ENCODE data around the gene PTPN21. TPM values are rescaled to one million over a fixed set of nuclear protein-coding genes. Genes with fewer than 3 reads are reported as not detected.

The PTPN21 gene
- total and polyA plus RNA-seq, 2 donors: 14.5 to 22.4 TPM

DNA sequence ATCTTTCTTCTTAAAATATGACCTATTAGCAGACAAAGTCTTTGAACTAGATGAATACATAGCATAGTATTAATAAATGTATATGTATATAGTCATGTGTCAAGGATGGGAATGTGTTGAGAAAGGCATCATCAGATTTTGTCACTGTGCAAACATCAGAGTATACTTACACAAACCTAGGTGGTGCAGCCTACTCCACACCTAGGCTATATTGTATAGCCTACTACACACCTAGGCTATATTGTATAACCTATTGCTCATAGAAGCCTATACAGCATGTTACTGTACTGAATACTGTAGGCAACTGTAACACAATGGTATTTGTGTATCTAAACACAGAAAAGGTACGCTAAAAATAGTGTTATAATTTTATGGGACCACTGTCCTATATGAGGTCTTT lies 47.6 kb downstream of the PTPN21 start:
- WGBS: 94% methylated on average over 1 of the region's 1 CpG

DNA sequence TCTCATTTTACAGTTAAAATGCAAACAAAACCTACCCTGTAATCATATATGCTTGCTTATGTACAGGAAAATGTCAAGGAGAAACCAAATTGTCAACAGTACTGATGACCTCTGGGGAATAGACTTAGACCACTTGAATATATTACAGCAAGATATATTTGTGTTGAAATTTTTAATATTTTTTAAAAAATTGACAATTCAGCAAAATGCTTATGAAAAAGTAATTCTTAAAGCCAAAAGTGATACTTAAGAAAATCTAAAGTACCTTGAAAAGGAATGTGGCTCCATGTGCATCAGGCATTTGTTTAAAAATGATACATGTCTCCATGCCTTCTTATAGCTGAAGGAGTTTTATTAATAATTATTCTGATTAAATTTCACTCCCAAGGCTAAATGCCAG lies 49.2 kb downstream of the PTPN21 start:
- Histone ChIP-seq H3K4me3 (ENCODE audit: low read depth, low read length) (no peak overlapping the region), H3K4me1 (ENCODE audit: insufficient read depth) (no peaks in the 10 kb centered on the region), H3K27ac (ENCODE audit: low read depth) (no peak overlapping the region), H3K36me3 (ENCODE audit: insufficient read depth) (no peaks in the 10 kb centered on the region)
- DNase-seq (ENCODE audit: extremely low spot score): no peak

More for the DNA sequence above, 47.6 kb downstream of the PTPN21 start:
- Histone ChIP-seq H3K4me1 (ENCODE audit: insufficient read depth) (no peaks in the 10 kb centered on the region), H3K4me3 (ENCODE audit: low read depth, low read length) (no peak overlapping the region), H3K36me3 (ENCODE audit: insufficient read depth) (no peaks in the 10 kb centered on the region), H3K27ac (ENCODE audit: low read depth) (no peak overlapping the region)
- DNase-seq (ENCODE audit: extremely low spot score): no peak

GRCh38 chr14:88504602-88505001 lies 50.2 kb downstream of the PTPN21 start:
- Histone ChIP-seq H3K36me3 (ENCODE audit: insufficient read depth) (no peaks in the 10 kb centered on the region), H3K4me1 (ENCODE audit: insufficient read depth) (no peaks in the 10 kb centered on the region), H3K27ac (ENCODE audit: low read depth) (no peak overlapping the region), H3K4me3 (ENCODE audit: low read depth, low read length) (no peak overlapping the region)
- 86% methylated on average over 2 of the region's 2 CpGs for WGBS
- no peak for DNase-seq (ENCODE audit: extremely low spot score)

DNA sequence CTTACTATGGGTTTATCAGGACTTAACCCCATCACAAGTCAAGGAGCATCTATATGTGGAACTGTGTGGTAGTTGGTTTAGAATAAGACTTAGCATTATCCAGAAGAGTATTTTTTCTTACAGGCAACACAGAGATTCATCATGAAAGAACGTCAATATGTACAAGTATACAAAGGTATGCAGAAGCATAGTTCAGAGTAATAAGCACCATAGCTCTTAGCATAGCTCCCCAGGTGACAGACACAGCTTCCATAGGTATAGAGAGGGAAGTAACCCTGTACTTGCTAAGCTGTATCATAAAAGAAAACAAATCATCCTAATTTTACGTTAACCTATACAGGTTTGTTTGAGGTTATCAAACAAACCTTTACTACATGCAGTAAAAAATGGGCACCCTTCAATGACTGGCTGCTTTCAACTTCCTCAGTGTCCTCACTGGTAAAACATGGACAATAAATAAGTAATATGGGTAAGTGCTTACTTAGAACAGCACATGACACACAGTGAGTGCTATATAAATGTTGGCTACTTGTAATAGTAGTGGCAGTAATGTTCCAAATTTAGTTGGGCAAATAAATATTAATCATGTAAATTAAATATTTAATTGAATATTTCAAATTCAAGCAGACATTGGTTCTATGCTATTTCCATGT lies 50.9 kb downstream of the PTPN21 start:
- no peaks in the 10 kb centered on the region for H3K36me3 ChIP-seq (ENCODE audit: insufficient read depth)

DNA sequence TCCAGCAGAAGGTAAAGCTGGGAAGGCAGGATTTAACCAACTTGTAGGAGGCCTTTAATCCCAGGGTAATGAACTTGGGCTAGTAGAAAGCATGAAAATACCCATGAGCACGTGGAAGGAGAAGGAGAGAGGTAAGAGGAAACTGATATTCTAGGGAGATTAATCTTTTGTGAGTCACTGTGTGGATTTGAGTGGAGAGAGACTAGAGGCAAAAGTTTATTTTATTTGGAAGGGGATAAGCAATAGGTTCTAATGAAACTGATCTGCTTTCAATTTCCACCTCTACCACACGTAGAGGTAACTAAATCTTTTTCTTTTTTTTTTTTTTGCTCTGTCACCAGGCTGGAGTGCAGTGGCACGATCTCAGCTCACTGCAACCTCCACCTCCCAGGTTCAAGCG lies 52.1 kb downstream of the PTPN21 start:
- no peak overlapping the region for H3K27ac ChIP-seq (ENCODE audit: low read depth)
- WGBS: 84% methylated on average over 4 of the region's 4 CpGs
- H3K4me3 ChIP-seq (ENCODE audit: low read depth, low read length): no peak overlapping the region
- DNase-seq (ENCODE audit: extremely low spot score): no peak
- no peaks in the 10 kb centered on the region for H3K36me3 ChIP-seq (ENCODE audit: insufficient read depth)
- no peaks in the 10 kb centered on the region for H3K4me1 ChIP-seq (ENCODE audit: insufficient read depth)

More for the DNA sequence above, 50.9 kb downstream of the PTPN21 start:
- 94% methylated on average over 2 of the region's 2 CpGs for WGBS
- H3K27ac ChIP-seq (ENCODE audit: low read depth): no peak overlapping the region
- H3K4me1 ChIP-seq (ENCODE audit: insufficient read depth): no peaks in the 10 kb centered on the region
- H3K4me3 ChIP-seq (ENCODE audit: low read depth, low read length): no peak overlapping the region
- no peak for DNase-seq (ENCODE audit: extremely low spot score)

- 98% methylated on average over 2 of the region's 2 CpGs for WGBS
Measured at GRCh38 chr14:88500611-88501010, 54.2 kb downstream of the PTPN21 start.

DNA sequence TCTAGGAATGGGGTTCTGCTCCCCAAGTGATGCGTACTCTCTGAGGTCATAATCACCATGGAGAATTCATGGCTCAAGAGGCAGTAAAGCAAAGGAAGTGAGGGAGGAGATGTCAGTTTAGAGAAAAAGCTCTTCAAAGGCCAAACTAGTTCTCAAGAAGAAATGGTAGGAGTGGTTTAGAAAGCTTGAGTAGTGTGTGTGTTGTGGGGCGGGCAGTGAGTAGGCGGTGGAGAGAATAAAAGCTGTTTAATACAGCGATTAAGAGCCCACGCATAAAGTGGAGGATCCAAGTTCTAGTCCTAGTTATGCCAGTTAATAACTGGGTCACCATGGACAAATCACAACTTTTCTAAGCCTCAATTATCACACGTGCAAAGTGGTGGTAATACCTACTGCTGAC lies 55.6 kb downstream of the PTPN21 start:
- 91% methylated on average over 6 of the region's 6 CpGs for WGBS
- Histone ChIP-seq H3K4me3 (ENCODE audit: low read depth, low read length) (no peak overlapping the region), H3K4me1 (ENCODE audit: insufficient read depth) (no peaks in the 10 kb centered on the region), H3K27ac (ENCODE audit: low read depth) (no peak overlapping the region), H3K36me3 (ENCODE audit: insufficient read depth) (peaks cover 3% of the 10 kb centered on the region)
- DNase-seq (ENCODE audit: extremely low spot score): no peak

More at GRCh38 chr14:88500611-88501010, 54.2 kb downstream of the PTPN21 start:
- Histone ChIP-seq H3K36me3 (ENCODE audit: insufficient read depth) (peaks cover under 1% of the 10 kb centered on the region), H3K4me3 (ENCODE audit: low read depth, low read length) (no peak overlapping the region), H3K4me1 (ENCODE audit: insufficient read depth) (no peaks in the 10 kb centered on the region), H3K27ac (ENCODE audit: low read depth) (no peak overlapping the region)
- DNase-seq (ENCODE audit: extremely low spot score): no peak

- WGBS: 90% methylated on average over 3 of the region's 3 CpGs
- Histone ChIP-seq H3K4me1 (ENCODE audit: insufficient read depth) (no peaks in the 10 kb centered on the region), H3K36me3 (ENCODE audit: insufficient read depth) (peaks cover 3% of the 10 kb centered on the region), H3K27ac (ENCODE audit: low read depth) (no peak overlapping the region), H3K4me3 (ENCODE audit: low read depth, low read length) (no peak overlapping the region)
- DNase-seq (ENCODE audit: extremely low spot score): no peak
Measured at GRCh38 chr14:88496414-88496813, 58.4 kb downstream of the PTPN21 start.

GRCh38 chr14:88493392-88494185 lies 61.2 kb downstream of the PTPN21 start:
- peaks cover 3% of the 10 kb centered on the region for H3K36me3 ChIP-seq (ENCODE audit: insufficient read depth)
- H3K4me3 ChIP-seq (ENCODE audit: low read depth, low read length): no peak overlapping the region
- no peak overlapping the region for H3K27ac ChIP-seq (ENCODE audit: low read depth)
- H3K4me1 ChIP-seq (ENCODE audit: insufficient read depth): no peaks in the 10 kb centered on the region
- WGBS: 73% methylated on average over 6 of the region's 6 CpGs
- DNase-seq (ENCODE audit: extremely low spot score): no peak

GRCh38 chr14:88492272-88493089 lies 62.3 kb downstream of the PTPN21 start:
- Histone ChIP-seq H3K27ac (ENCODE audit: low read depth) (no peak overlapping the region), H3K4me3 (ENCODE audit: low read depth, low read length) (no peak overlapping the region), H3K36me3 (ENCODE audit: insufficient read depth) (peaks cover 3% of the 10 kb centered on the region), H3K4me1 (ENCODE audit: insufficient read depth) (no peaks in the 10 kb centered on the region)
- peak; percentile 15 for DNase-seq (ENCODE audit: extremely low spot score)
- WGBS: 49% methylated on average over 12 of the region's 12 CpGs

- Histone ChIP-seq H3K4me3 (ENCODE audit: low read depth, low read length) (no peak overlapping the region), H3K36me3 (ENCODE audit: insufficient read depth) (no peaks in the 10 kb centered on the region), H3K27ac (ENCODE audit: low read depth) (no peak overlapping the region), H3K4me1 (ENCODE audit: insufficient read depth) (no peaks in the 10 kb centered on the region)
- no peak for DNase-seq (ENCODE audit: extremely low spot score)
- WGBS: 95% methylated on average over 6 of the region's 6 CpGs
Measured at GRCh38 chr14:88490168-88490567, 64.6 kb downstream of the PTPN21 start.

- Histone ChIP-seq H3K4me3 (ENCODE audit: low read depth, low read length) (no peak overlapping the region), H3K27ac (ENCODE audit: low read depth) (no peak overlapping the region), H3K36me3 (ENCODE audit: insufficient read depth) (no peaks in the 10 kb centered on the region), H3K4me1 (ENCODE audit: insufficient read depth) (no peaks in the 10 kb centered on the region)
- 73% methylated on average over 6 of the region's 6 CpGs for WGBS
- no peak for DNase-seq (ENCODE audit: extremely low spot score)
Measured at GRCh38 chr14:88488897-88489296, 65.9 kb downstream of the PTPN21 start.

- no peak for DNase-seq (ENCODE audit: extremely low spot score)
- WGBS: 92% methylated on average over 7 of the region's 7 CpGs
- Histone ChIP-seq H3K4me3 (ENCODE audit: low read depth, low read length) (no peak overlapping the region), H3K36me3 (ENCODE audit: insufficient read depth) (no peaks in the 10 kb centered on the region), H3K4me1 (ENCODE audit: insufficient read depth) (no peaks in the 10 kb centered on the region), H3K27ac (ENCODE audit: low read depth) (no peak overlapping the region)
Measured at GRCh38 chr14:88488081-88488480, 66.7 kb downstream of the PTPN21 start.

Data from urinary bladder (tissue), 4 donors.